CD4-positive, CD25-positive, alpha-beta regulatory T cell (primary cell): ENCODE measurements around the gene PLB1. TPM values are rescaled to one million over a fixed set of nuclear protein-coding genes. Genes with fewer than 3 reads are reported as not detected.

Source experiments
- ATAC-seq, 2 donors: fragments of 150-1000 bp; cut with Tn5 transposase; one replicate each; pipeline ENCODE4 v1.10.0; 2021; ENCODE audit warnings: low read depth in 2 of 2, moderate number of reproducible peaks in 2 of 2, moderate library complexity in 1 of 2
- DNase-seq, 3 donors: peaks; one replicate each; pipeline versions ENCODE4 v3.0.0 to v3.0.0-alpha.2; 2012 to 2022; ENCODE audit warnings: mixed read lengths in 1 of 3
- H3K27ac ChIP-seq: one replicate; pipeline ENCODE4 v1.7.0; 2013; ENCODE audit warnings: mild to moderate bottlenecking, low read length; ENCODE audit not compliant: insufficient read depth, poor library complexity, severe bottlenecking
- H3K27me3 ChIP-seq: one replicate; pipeline ENCODE4 v1.7.0; 2013; ENCODE audit warnings: low read length; ENCODE audit not compliant: control insufficient read depth, insufficient read depth
- H3K36me3 ChIP-seq: one replicate; pipeline ENCODE4 v1.7.0; 2013; ENCODE audit warnings: mild to moderate bottlenecking, low read length, moderate library complexity; ENCODE audit not compliant: control insufficient read depth, insufficient read depth
- H3K4me1 ChIP-seq: 2 replicates; pipeline ENCODE4 v1.7.0; 2013; ENCODE audit warnings: mild to moderate bottlenecking, low read length; ENCODE audit not compliant: insufficient read depth, control insufficient read depth, poor library complexity, severe bottlenecking
- H3K4me3 ChIP-seq: one replicate; pipeline ENCODE4 v1.7.0; 2013; ENCODE audit warnings: low read depth, mild to moderate bottlenecking, low read length, moderate library complexity
- H3K9me3 ChIP-seq, 2 experiments: 1 replicate in 1 of 2; 2 replicates in 1 of 2; pipeline ENCODE4 v1.7.0; 2013; ENCODE audit warnings: low read length in 2 of 2, mild to moderate bottlenecking in 1 of 2, moderate library complexity in 1 of 2; ENCODE audit not compliant: control insufficient read depth in 2 of 2
- H3K27ac Mint-ChIP-seq, 3 donors: one replicate each; pipeline ENCODE4 v1.8.0; 2020 to 2022; ENCODE audit warnings: mild to moderate bottlenecking in 3 of 3, mixed read lengths in 3 of 3, moderate library complexity in 2 of 3
- H3K27me3 Mint-ChIP-seq: one replicate; pipeline ENCODE4 v1.8.0; 2022; ENCODE audit warnings: mild to moderate bottlenecking, mixed read lengths
- H3K36me3 Mint-ChIP-seq: one replicate; pipeline ENCODE4 v1.8.0; 2020; ENCODE audit warnings: mixed read lengths
- H3K4me1 Mint-ChIP-seq, 4 donors: one replicate each; pipeline ENCODE4 v1.8.0; 2020 to 2022; ENCODE audit warnings: mixed read lengths in 4 of 4, mild to moderate bottlenecking in 1 of 4
- H3K4me3 Mint-ChIP-seq, 4 donors: one replicate each; pipeline ENCODE4 v1.8.0; 2020 to 2022; ENCODE audit warnings: mild to moderate bottlenecking in 4 of 4, mixed read lengths in 4 of 4, moderate library complexity in 3 of 4
- H3K9me3 Mint-ChIP-seq, 7 donors: one replicate each; pipeline ENCODE4 v1.8.0; 2020 to 2022; ENCODE audit warnings: mixed read lengths in 7 of 7, mild to moderate bottlenecking in 3 of 7, moderate library complexity in 2 of 7
- polyA plus RNA-seq, 4 donors: library from polyadenylated mRNA; unstranded; fragments of 300-500 nt; fragmentation: Illumina TruSeq; gene quantifications; one replicate each; pipeline ENCODE4 v1.2.3, GENCODE V29; 2021
- total RNA-seq: library from RNA; stranded (reverse); gene quantifications from one replicate; pipeline ENCODE4 v1.2.3, GENCODE V29; 2022

The PLB1 gene
- total and polyA plus RNA-seq, 5 donors from 2014 or later, result 0.08 to 2.5 (median 0.97) TPM

GRCh38 chr2:28457237-28457636 lies 38.6 kb upstream of the PLB1 start:
- H3K27me3 Mint-ChIP-seq, result peaks cover 26% of the 10 kb centered on the region
- H3K4me3 Mint-ChIP-seq, result no peak overlapping the region
- Histone ChIP-seq H3K36me3 (no peaks in the 10 kb centered on the region), H3K27ac (no peak overlapping the region), H3K27me3 (no peaks in the 10 kb centered on the region), H3K4me3 (no peak overlapping the region), H3K9me3 (no peaks in the 10 kb centered on the region), H3K4me1 (no peaks in the 10 kb centered on the region)
- H3K4me1 Mint-ChIP-seq, result no peaks in the 10 kb centered on the region
- H3K27ac Mint-ChIP-seq, result no peak overlapping the region
- no peaks in the 10 kb centered on the region for H3K36me3 Mint-ChIP-seq
- peaks cover 0 to 5% (median 1%) of the 10 kb centered on the region in 7 donors for H3K9me3 Mint-ChIP-seq
- ATAC-seq (no peak), DNase-seq (no peak)

GRCh38 chr2:28461056-28461455 lies 34.8 kb upstream of the PLB1 start:
- no peaks in the 10 kb centered on the region for H3K36me3 Mint-ChIP-seq

GRCh38 chr2:28462122-28462521 lies 33.7 kb upstream of the PLB1 start:
- peaks cover 23% of the 10 kb centered on the region for H3K27me3 Mint-ChIP-seq
- no peak for DNase-seq

More at GRCh38 chr2:28461056-28461455, 34.8 kb upstream of the PLB1 start:
- peaks cover 0 to 14% (median 1%) of the 10 kb centered on the region in 7 donors for H3K9me3 Mint-ChIP-seq
- H3K4me1 Mint-ChIP-seq, result peaks cover 0 to 8% (median 5%) of the 10 kb centered on the region in 4 donors
- DNase-seq, result no peak
- no peak overlapping the region for H3K4me3 Mint-ChIP-seq
- H3K27me3 Mint-ChIP-seq, result peaks cover 27% of the 10 kb centered on the region
- H3K27ac Mint-ChIP-seq, result no peak overlapping the region
- Histone ChIP-seq H3K27me3 (no peaks in the 10 kb centered on the region), H3K4me1 (no peaks in the 10 kb centered on the region), H3K4me3 (no peak overlapping the region), H3K36me3 (no peaks in the 10 kb centered on the region), H3K27ac (no peak overlapping the region), H3K9me3 (peaks cover 0 to 4% of the 10 kb centered on the region in 2 experiments)
- ATAC-seq, result no peak

GRCh38 chr2:28463211-28463816 lies 32.5 kb upstream of the PLB1 start:
- no peak overlapping the region for H3K4me3 ChIP-seq
- no peaks in the 10 kb centered on the region for H3K36me3 ChIP-seq
- no peak overlapping the region for H3K4me3 Mint-ChIP-seq
- peaks cover 0 to 9% (median 5%) of the 10 kb centered on the region in 4 donors for H3K4me1 Mint-ChIP-seq
- ATAC-seq, result no peak
- H3K9me3 Mint-ChIP-seq, result peaks cover 0 to 14% (median 3%) of the 10 kb centered on the region in 7 donors
- H3K9me3 ChIP-seq, result peaks cover 0 to 4% of the 10 kb centered on the region in 2 experiments
- H3K27me3 Mint-ChIP-seq, result peaks cover 21% of the 10 kb centered on the region
- H3K27me3 ChIP-seq, result no peaks in the 10 kb centered on the region
- H3K4me1 ChIP-seq, result no peaks in the 10 kb centered on the region
- no peak overlapping the region for H3K27ac Mint-ChIP-seq
- H3K27ac ChIP-seq, result no peak overlapping the region
- no peaks in the 10 kb centered on the region for H3K36me3 Mint-ChIP-seq
- DNase-seq, result no peak

More at GRCh38 chr2:28462122-28462521, 33.7 kb upstream of the PLB1 start:
- H3K4me3 Mint-ChIP-seq, result peak overlapping the region in 1 of 4 donors; percentile 75
- peaks cover 0 to 9% (median 5%) of the 10 kb centered on the region in 4 donors for H3K4me1 Mint-ChIP-seq
- ATAC-seq, result no peak
- no peak overlapping the region for H3K27ac Mint-ChIP-seq
- Histone ChIP-seq H3K4me3 (no peak overlapping the region), H3K27ac (no peak overlapping the region), H3K36me3 (no peaks in the 10 kb centered on the region), H3K27me3 (no peaks in the 10 kb centered on the region), H3K4me1 (no peaks in the 10 kb centered on the region), H3K9me3 (peaks cover 0 to 4% of the 10 kb centered on the region in 2 experiments)
- H3K9me3 Mint-ChIP-seq, result peaks cover 0 to 14% (median 1%) of the 10 kb centered on the region in 7 donors
- H3K36me3 Mint-ChIP-seq, result no peaks in the 10 kb centered on the region

GRCh38 chr2:28463893-28464292 lies 32.0 kb upstream of the PLB1 start:
- Mint-ChIP-seq H3K36me3 (no peaks in the 10 kb centered on the region), H3K4me1 (peaks cover 0 to 11% (median 5%) of the 10 kb centered on the region in 4 donors), H3K9me3 (peaks cover 0 to 14% (median 3%) of the 10 kb centered on the region in 7 donors), H3K27me3 (peaks cover 23% of the 10 kb centered on the region), H3K27ac (no peak overlapping the region), H3K4me3 (no peak overlapping the region)
- no peak for DNase-seq
- Histone ChIP-seq H3K36me3 (no peaks in the 10 kb centered on the region), H3K4me1 (no peaks in the 10 kb centered on the region), H3K27ac (no peak overlapping the region), H3K4me3 (no peak overlapping the region), H3K9me3 (peaks cover 0 to 4% of the 10 kb centered on the region in 2 experiments), H3K27me3 (no peaks in the 10 kb centered on the region)
- no peak for ATAC-seq

- DNase-seq (peak in 1 of 3 donors; percentile 29), ATAC-seq (peak; percentile 37 to 50)
- Histone ChIP-seq H3K27me3 (no peaks in the 10 kb centered on the region), H3K36me3 (no peaks in the 10 kb centered on the region), H3K9me3 (peaks cover 0 to 4% of the 10 kb centered on the region in 2 experiments), H3K4me3 (no peak overlapping the region), H3K4me1 (no peaks in the 10 kb centered on the region), H3K27ac (no peak overlapping the region)
- Mint-ChIP-seq H3K36me3 (no peaks in the 10 kb centered on the region), H3K27me3 (peaks cover 17% of the 10 kb centered on the region), H3K4me3 (no peak overlapping the region), H3K4me1 (peaks cover 0 to 19% (median 6%) of the 10 kb centered on the region in 4 donors), H3K27ac (no peak overlapping the region), H3K9me3 (peaks cover 0 to 14% (median 3%) of the 10 kb centered on the region in 7 donors)
Observed at GRCh38 chr2:28465148-28465885, 30.5 kb upstream of the PLB1 start.

- Mint-ChIP-seq H3K4me3 (no peak overlapping the region), H3K4me1 (peaks cover 0 to 26% (median 7%) of the 10 kb centered on the region in 4 donors)
Observed at GRCh38 chr2:28469304-28469703, 26.6 kb upstream of the PLB1 start.

More at GRCh38 chr2:28469304-28469703, 26.6 kb upstream of the PLB1 start:
- Histone ChIP-seq H3K27ac (no peak overlapping the region), H3K36me3 (no peaks in the 10 kb centered on the region), H3K27me3 (no peaks in the 10 kb centered on the region), H3K4me1 (no peaks in the 10 kb centered on the region), H3K9me3 (no peaks in the 10 kb centered on the region), H3K4me3 (no peak overlapping the region)
- H3K36me3 Mint-ChIP-seq, result no peaks in the 10 kb centered on the region
- DNase-seq (no peak), ATAC-seq (no peak)
- H3K27ac Mint-ChIP-seq, result peak overlapping the region in 2 of 3 donors; percentile 62 to 72
- H3K27me3 Mint-ChIP-seq, result peaks cover 4% of the 10 kb centered on the region
- peaks cover 0 to 4% (median 1%) of the 10 kb centered on the region in 7 donors for H3K9me3 Mint-ChIP-seq
